CD4-positive, alpha-beta T cell treated with Interleukin-6 at 100 ng/mL for 8 hours (primary cell): Measurements from ENCODE around the gene SLC25A34.

Source experiments
- DNase-seq: peaks from one replicate; pipeline ENCODE4 v3.0.0-alpha.2; 2020; ENCODE audit warnings: mixed read lengths, low spot score

SLC25A34 gene

DNA sequence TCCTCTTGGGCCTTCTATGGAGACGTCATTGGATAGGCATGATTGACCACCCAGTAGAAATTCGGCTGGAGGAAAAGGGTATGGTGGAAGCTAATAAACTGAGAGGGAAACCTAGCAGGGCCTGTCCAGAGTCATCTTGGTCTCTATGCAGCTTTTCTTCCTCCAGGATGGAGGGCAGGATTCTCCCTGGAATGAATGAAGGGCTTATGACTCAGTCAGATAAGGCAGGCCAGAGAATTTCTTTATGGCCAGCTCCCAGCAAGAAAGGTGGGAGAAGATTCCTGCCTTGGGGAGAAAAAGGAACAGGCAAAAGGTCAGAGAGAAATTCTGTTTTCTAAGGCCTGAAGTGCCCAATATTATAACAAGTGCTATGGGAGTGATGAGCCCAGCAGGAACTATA, 39.6 kb downstream of the SLC25A34 start:
- no peak for DNase-seq

DNA sequence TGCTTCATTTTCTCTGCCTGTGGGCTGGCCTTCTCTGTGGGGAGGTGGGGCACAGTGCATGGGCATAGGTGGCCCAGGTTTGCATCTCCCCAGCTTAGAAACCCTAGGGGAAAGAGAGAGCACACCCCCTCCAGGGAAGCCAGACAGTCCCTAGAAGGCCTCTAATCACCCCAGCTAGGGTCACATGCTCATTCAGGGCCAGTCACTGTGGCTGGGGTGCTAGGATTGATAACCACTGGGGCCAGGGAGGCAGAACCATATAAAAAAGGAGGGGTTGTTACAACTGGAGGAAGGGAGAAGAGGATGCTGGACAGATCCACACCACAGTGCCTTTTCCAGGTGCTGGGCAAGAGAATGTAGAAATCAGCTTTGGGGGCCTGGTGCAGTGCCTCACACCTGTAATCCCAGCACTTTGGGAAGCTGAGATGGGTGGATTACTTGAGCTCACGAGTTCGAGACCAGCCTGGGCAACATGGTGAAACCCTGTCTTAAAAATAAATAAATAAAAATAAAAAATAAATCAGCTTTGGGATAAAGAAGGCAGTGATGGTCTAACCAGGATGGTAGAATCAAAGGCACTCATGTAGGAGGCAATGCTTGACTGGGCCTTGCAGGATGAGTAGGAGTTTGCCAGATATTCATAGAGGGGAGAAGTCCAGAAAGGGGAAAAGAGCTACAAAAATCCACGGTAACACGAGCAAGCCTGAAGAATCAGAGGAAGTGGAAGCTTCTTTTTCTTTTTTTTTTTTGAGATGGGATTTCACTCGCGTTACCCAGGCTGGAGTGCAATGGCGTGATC, 42.0 kb downstream of the SLC25A34 start:
- no peak for DNase-seq

DNA sequence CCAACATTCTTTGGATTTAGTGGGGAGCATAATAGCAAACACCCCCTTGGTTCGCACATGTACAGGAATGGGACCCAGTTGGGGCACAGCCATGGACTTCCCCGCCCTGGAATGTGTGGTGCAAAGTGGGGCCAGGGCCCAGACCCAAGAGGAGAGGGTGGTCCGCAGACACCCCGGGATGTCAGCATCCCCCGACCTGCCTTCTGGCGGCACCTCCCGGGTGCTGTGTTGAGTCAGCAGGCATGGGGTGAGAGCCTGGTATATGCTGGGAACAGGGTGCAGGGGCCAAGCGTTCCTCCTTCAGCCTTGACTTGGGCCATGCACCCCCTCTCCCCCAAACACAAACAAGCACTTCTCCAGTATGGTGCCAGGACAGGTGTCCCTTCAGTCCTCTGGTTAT, 49.6 kb downstream of the SLC25A34 start:
- no peak for DNase-seq

DNA sequence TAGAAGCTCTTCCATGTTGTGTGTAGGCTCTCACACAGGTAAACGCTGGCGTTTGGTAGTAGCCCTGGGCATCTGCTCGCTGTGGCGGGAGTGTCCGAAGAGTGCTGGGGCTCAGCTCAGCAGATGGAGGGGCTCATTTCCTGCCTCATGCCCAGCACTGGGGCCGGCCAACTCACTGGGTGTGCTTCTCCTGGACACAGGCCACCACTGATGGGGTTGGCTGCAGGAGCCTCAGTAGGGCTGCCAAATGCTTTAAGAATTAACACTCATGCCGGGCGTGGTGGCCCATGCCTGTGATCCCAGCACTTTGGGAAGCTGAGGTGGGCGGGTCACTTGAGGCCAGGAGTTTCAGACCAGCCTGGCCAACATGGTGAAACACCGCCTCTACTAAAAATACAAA, 50.5 kb downstream of the SLC25A34 start:
- DNase-seq, result no peak

DNA sequence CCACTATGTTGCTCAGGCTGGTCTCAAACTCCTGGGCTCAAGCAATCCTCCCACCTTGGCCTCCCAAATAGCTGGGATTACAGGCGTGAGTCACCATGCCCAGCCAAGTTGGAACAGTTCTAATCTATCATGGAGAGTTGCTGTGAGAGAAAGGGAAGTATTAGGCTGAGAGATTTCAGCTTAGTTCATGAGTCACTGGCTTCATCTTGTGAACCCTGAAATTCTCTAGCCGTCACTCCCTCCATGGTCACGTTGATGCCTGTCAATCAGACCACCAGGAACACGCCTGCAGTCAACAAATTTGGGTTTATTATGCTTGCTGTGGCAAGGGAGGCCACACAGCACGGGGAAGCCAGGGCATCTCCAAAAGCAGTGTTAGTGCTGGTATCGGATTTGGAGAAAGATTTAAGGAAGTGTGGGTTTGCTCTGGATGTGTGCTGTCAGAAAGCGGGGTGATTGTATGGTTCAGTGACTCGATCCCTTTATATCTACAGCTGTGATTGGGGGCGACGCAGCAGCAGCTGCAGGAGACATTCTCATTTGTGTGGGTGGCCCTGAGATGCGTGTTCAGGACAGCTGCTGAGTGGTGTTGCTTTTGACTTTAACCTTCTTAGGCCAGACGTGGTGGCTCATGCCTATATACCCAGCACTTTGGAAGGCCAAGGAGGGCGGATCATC, 52.7 kb downstream of the SLC25A34 start:
- DNase-seq, result no peak
